OCI-LY7 (cell line): ENCODE measurements around the gene ABCD2. TPM values are rescaled to one million over a fixed set of nuclear protein-coding genes. Genes with fewer than 3 reads are reported as not detected.

Experiments
- BruUV-seq: library from RNA; stranded (reverse); fragments of 400-500 nt; replicated peaks from 2 replicates; lab custom pipeline; 2021; lab: Mats Ljungman, UMichigan
- CTCF ChIA-PET: fragments of 300-600 bp; sonication (Branson Sonifier 250); formaldehyde crosslinking; loops from one replicate; lab custom pipeline; 2022; ENCODE audit warnings: antibody characterized with exemption; ENCODE audit not compliant: unreplicated experiment; lab: Charles Lee
- POLR2A ChIA-PET: fragments of 300-600 bp; sonication (Branson Sonifier 250); formaldehyde crosslinking; loops from one replicate; lab custom pipeline; 2022; ENCODE audit warnings: antibody characterized with exemption; lab: Charles Lee
- DNase-seq: peaks from one replicate; pipeline ENCODE4 v3.0.0-alpha.2; 2015; ENCODE audit warnings: low spot score
- H2AFZ ChIP-seq: fragments of 200-600 bp; sonication (generic), shearing (Covaris generic); 2 replicates; pipeline ENCODE4 v1.6.1; 2014; ENCODE audit warnings: mild to moderate bottlenecking, antibody characterized with exemption, low read length, moderate library complexity
- H3K27ac ChIP-seq: fragments of 200-600 bp; sonication (generic); 2 replicates; pipeline ENCODE4 v1.5.1; 2014; ENCODE audit warnings: mixed run types, low read depth, mild to moderate bottlenecking, moderate library complexity, low read length, inconsistent platforms; ENCODE audit not compliant: poor library complexity, severe bottlenecking
- H3K36me3 ChIP-seq: fragments of 200-600 bp; sonication (generic); 2 replicates; pipeline ENCODE4 v1.6.1; 2014; ENCODE audit warnings: mild to moderate bottlenecking, antibody characterized with exemption, low read length, moderate library complexity, mixed read lengths; ENCODE audit not compliant: insufficient read depth
- H3K4me1 ChIP-seq: fragments of 200-600 bp; sonication (generic); 2 replicates; pipeline ENCODE4 v1.5.1; 2014; ENCODE audit warnings: mild to moderate bottlenecking, low read length; ENCODE audit not compliant: insufficient read depth, poor library complexity, severe bottlenecking
- H3K4me2 ChIP-seq: fragments of 200-600 bp; sonication (generic); 2 replicates; pipeline ENCODE4 v1.6.1; 2014; ENCODE audit warnings: mild to moderate bottlenecking, low read length
- H3K4me3 ChIP-seq: fragments of 200-600 bp; sonication (generic); 2 replicates; pipeline ENCODE4 v1.5.1; 2014; ENCODE audit warnings: mild to moderate bottlenecking, low read depth, low read length; ENCODE audit not compliant: poor library complexity, severe bottlenecking
- H3K79me2 ChIP-seq: fragments of 200-600 bp; sonication (generic); 2 replicates; pipeline ENCODE4 v1.6.1; 2016; ENCODE audit warnings: low read depth, mild to moderate bottlenecking, low read length, moderate library complexity, mixed read lengths; ENCODE audit not compliant: insufficient read depth
- H3K9me2 ChIP-seq: fragments of 200-600 bp; sonication (generic); 2 replicates; pipeline ENCODE4 v1.6.1; 2016; ENCODE audit warnings: mild to moderate bottlenecking, low read length, mixed read lengths; ENCODE audit not compliant: insufficient read depth
- H3K9me3 ChIP-seq: fragments of 200-600 bp; sonication (generic); 2 replicates; pipeline ENCODE4 v1.6.1; 2014; ENCODE audit warnings: mild to moderate bottlenecking, mixed run types, low read length, mixed read lengths
- H4K20me1 ChIP-seq: fragments of 200-600 bp; sonication (generic); 2 replicates; pipeline ENCODE4 v1.6.1; 2014; ENCODE audit warnings: mild to moderate bottlenecking, antibody characterized with exemption, low read length, moderate library complexity, mixed read lengths; ENCODE audit not compliant: insufficient read depth
- CTCF ChIP-seq: fragments of 200-600 bp; sonication (generic); conservative IDR thresholded peaks from 2 replicates; pipeline ENCODE4 v1.5.1; 2014; ENCODE audit warnings: mild to moderate bottlenecking, antibody characterized with exemption, low read length, moderate library complexity, mixed read lengths
- EZH2phosphoT487 ChIP-seq: fragments of 200-600 bp; sonication (generic); IDR thresholded peaks from 2 replicates; pipeline ENCODE4 v1.6.1; 2018; ENCODE audit warnings: low read depth, borderline replicate concordance, mild to moderate bottlenecking, mixed run types, antibody characterized with exemption, low read length, moderate library complexity, mixed read lengths
- intact Hi-C: fragments of 100-400 bp; cut with micrococcal nuclease; formaldehyde crosslinking; loops from one replicate; pipeline ENCODE4 v1.10.0; 2022; ENCODE audit not compliant: unreplicated experiment
- total RNA-seq, 2 experiments: library from RNA; depleted of rRNA in 1 of 2; stranded (reverse); fragments of >200 nt in 1 of 2; shearing (Covaris generic) in 1 of 2; gene quantifications; 2 replicates each; pipeline ENCODE4 v1.2.3, GENCODE V29; 2014 to 2022

ABCD2 gene
- total RNA-seq, 2 experiments from 2014 or later, result 1.5 to 2.4 TPM

GRCh38 chr12:39616666-39617065 is 2.9 kb downstream of the ABCD2 start:
- Histone ChIP-seq H3K9me2 (no peaks in the 10 kb centered on the region), H4K20me1 (no peaks in the 10 kb centered on the region), H3K36me3 (no peaks in the 10 kb centered on the region), H3K4me1 (peaks cover 39% of the 10 kb centered on the region), H3K9me3 (no peaks in the 10 kb centered on the region), H2AFZ (peak overlapping the region; percentile 72; the same call in 1 of the 2 replicates), H3K4me2 (peak overlapping the region; percentile 91), H3K27ac (no peak overlapping the region), H3K79me2 (peaks cover 29% of the 10 kb centered on the region; the same call in 1 of the 2 replicates), H3K4me3 (peak overlapping the region; percentile 54)
- intact Hi-C loops, result loop anchor here (5.0 to 10.0 kb wide), 2 partner anchors 491 to 608 kb away; partner anchors contain the start of genes LRRK2 and SLC2A13
- POLR2A ChIA-PET, result interaction anchor here (0.6 to 1.2 kb wide), 3 partner anchors 11 to 28 kb away, joined by 3 to 4 read pairs (median 4); no protein-coding TSS in a partner anchor
- TF ChIP-seq CTCF (no peak), EZH2phosphoT487 (no peak)
- CTCF ChIA-PET, result no interaction called here
- no peak for DNase-seq
- no TSS peak for BruUV-seq

GRCh38 chr12:39616251-39616650 is 3.4 kb downstream of the ABCD2 start:
- no peak for DNase-seq
- no peaks in the 10 kb centered on the region for H3K36me3 ChIP-seq
- no peak overlapping the region for H3K27ac ChIP-seq
- TF ChIP-seq EZH2phosphoT487, result no peak
- ChIA-PET POLR2A (interaction anchor here (1.0 to 1.2 kb wide), 2 partner anchors 11 to 18 kb away, joined by 3 to 4 read pairs; no protein-coding TSS in a partner anchor), CTCF (no interaction called here)
- H3K4me1 ChIP-seq, result peaks cover 35% of the 10 kb centered on the region
- no peaks in the 10 kb centered on the region for H3K9me2 ChIP-seq
- intact Hi-C loops, result loop anchor here (5.0 to 10.0 kb wide), 2 partner anchors 491 to 609 kb away; partner anchors contain the start of genes LRRK2 and SLC2A13
- BruUV-seq, result no TSS peak
- H3K9me3 ChIP-seq, result no peaks in the 10 kb centered on the region
- peak overlapping the region; percentile 54 for H3K4me3 ChIP-seq
- H3K79me2 ChIP-seq, result peaks cover 29% of the 10 kb centered on the region; the same call in 1 of the 2 replicates
- H3K4me2 ChIP-seq, result peak overlapping the region; percentile 91
- no peaks in the 10 kb centered on the region for H4K20me1 ChIP-seq
- peak overlapping the region; percentile 72 for H2AFZ ChIP-seq

- DNase-seq, result no peak
- BruUV-seq, result no TSS peak
- Histone ChIP-seq H3K27ac (no peak overlapping the region), H3K9me3 (no peaks in the 10 kb centered on the region), H3K9me2 (no peaks in the 10 kb centered on the region), H3K79me2 (peaks cover 25% of the 10 kb centered on the region; the same call in 1 of the 2 replicates), H3K4me3 (no peak overlapping the region), H2AFZ (peak overlapping the region; percentile 73; the same call in 1 of the 2 replicates), H4K20me1 (no peaks in the 10 kb centered on the region), H3K36me3 (no peaks in the 10 kb centered on the region), H3K4me2 (peak overlapping the region; percentile 32; the same call in 1 of the 2 replicates), H3K4me1 (peaks cover 26% of the 10 kb centered on the region)
- ChIA-PET CTCF (no interaction called here), POLR2A (interaction anchor here (0.6 to 1.2 kb wide), 3 partner anchors 9 to 304 kb away, joined by 3 to 4 read pairs (median 4); no protein-coding TSS in a partner anchor)
- intact Hi-C loops, result loop anchor here (10.0 kb wide), 1 partner anchor 611 kb away; the partner anchor contains the start of gene LRRK2
- no peak for TF ChIP-seq EZH2phosphoT487
- TF ChIP-seq CTCF, result no peak
Measured at GRCh38 chr12:39613525-39613924, 6.1 kb downstream of the ABCD2 start.
